IMR-90 (cell line): ENCODE measurements around the gene LRP5. TPM values are rescaled to one million over a fixed set of nuclear protein-coding genes. Genes with fewer than 3 reads are reported as not detected.

ENCODE experiments used
- ATAC-seq: fragments of 200-7000 bp; cut with Tn5 transposase; 2 replicates; pipeline ENCODE4 v1.9.1; 2020; ENCODE audit warnings: low read depth, mild to moderate bottlenecking, moderate library complexity
- BruUV-seq: library from RNA; stranded (reverse); fragments of 400-500 nt; replicated peaks from 2 replicates; lab custom pipeline; 2021; lab: Mats Ljungman, UMichigan
- CTCF ChIA-PET: fragments of 300-600 bp; formaldehyde crosslinking; extraction: SDS; loops from one replicate; lab custom pipeline; 2021; ENCODE audit warnings: antibody characterized with exemption; lab: Yijun Ruan, JAX
- POLR2A ChIA-PET: fragments of 300-600 bp; sonication (Branson Sonifier 250); formaldehyde crosslinking; loops from one replicate; lab custom pipeline; 2022; ENCODE audit warnings: antibody characterized with exemption; ENCODE audit not compliant: unreplicated experiment; lab: Charles Lee
- DNase-seq: peaks from one replicate; pipeline ENCODE4 v3.0.0; 2013
- H2AFZ ChIP-seq: replicated peaks from 2 replicates; pipeline ENCODE3; 2013; ENCODE audit warnings: low read length, mild to moderate bottlenecking; ENCODE audit not compliant: poor library complexity
- H2AK5ac ChIP-seq: 2 replicates; pipeline ENCODE4 v1.6.1; 2013; ENCODE audit warnings: low read depth, low read length, inconsistent platforms
- H2AK9ac ChIP-seq: replicated peaks from 2 replicates; pipeline ENCODE3; 2013; ENCODE audit warnings: mild to moderate bottlenecking, low read depth, low read length, moderate library complexity; ENCODE audit not compliant: poor library complexity
- H2BK120ac ChIP-seq: 2 replicates; pipeline ENCODE4 v1.6.1; 2013; ENCODE audit warnings: low read depth, low read length, inconsistent platforms
- H2BK15ac ChIP-seq: 3 replicates; pipeline ENCODE4 v1.6.1; 2013; ENCODE audit warnings: low read depth, low read length, inconsistent platforms
- H2BK20ac ChIP-seq: 2 replicates; pipeline ENCODE4 v1.6.1; 2013; ENCODE audit warnings: low read depth, mild to moderate bottlenecking, inconsistent platforms, low read length, moderate library complexity
- H2BK5ac ChIP-seq: 2 replicates; pipeline ENCODE4 v1.6.1; 2013; ENCODE audit warnings: mild to moderate bottlenecking, low read depth, low read length, inconsistent platforms; ENCODE audit not compliant: poor library complexity, severe bottlenecking
- H3K14ac ChIP-seq: replicated peaks from 2 replicates; pipeline ENCODE4 v1.6.1; 2013; ENCODE audit warnings: low read depth, low read length, inconsistent platforms
- H3K18ac ChIP-seq: 2 replicates; pipeline ENCODE4 v1.6.1; 2013; ENCODE audit warnings: low read depth, low read length, control low read depth
- H3K23ac ChIP-seq: 2 replicates; pipeline ENCODE4 v1.6.1; 2013; ENCODE audit warnings: low read depth, low read length, inconsistent platforms
- H3K27ac ChIP-seq: 2 replicates; pipeline ENCODE4 v1.5.1; 2013; ENCODE audit warnings: mild to moderate bottlenecking, control low read depth, low read length; ENCODE audit not compliant: insufficient read depth
- H3K27me3 ChIP-seq: 2 replicates; pipeline ENCODE4 v1.6.1; 2013; ENCODE audit warnings: low read length; ENCODE audit not compliant: control insufficient read depth, insufficient read depth
- H3K36me3 ChIP-seq: 2 replicates; pipeline ENCODE4 v1.6.1; 2013; ENCODE audit warnings: low read length, mixed read lengths; ENCODE audit not compliant: control insufficient read depth, insufficient read depth
- H3K4ac ChIP-seq: 2 replicates; pipeline ENCODE4 v1.6.1; 2013; ENCODE audit warnings: low read depth, low read length, inconsistent platforms
- H3K4me1 ChIP-seq: 2 replicates; pipeline ENCODE4 v1.6.1; 2013; ENCODE audit warnings: low read length, mixed read lengths; ENCODE audit not compliant: control insufficient read depth, insufficient read depth
- H3K4me2 ChIP-seq: 2 replicates; pipeline ENCODE4 v1.6.1; 2013; ENCODE audit warnings: low read depth, mild to moderate bottlenecking, control low read depth, low read length, moderate library complexity
- H3K4me3 ChIP-seq: 2 replicates; pipeline ENCODE4 v1.5.1; 2013; ENCODE audit warnings: low read depth, mild to moderate bottlenecking, control low read depth, low read length, moderate library complexity; ENCODE audit not compliant: insufficient read depth
- H3K56ac ChIP-seq: 2 replicates; pipeline ENCODE4 v1.6.1; 2013; ENCODE audit warnings: low read length, inconsistent platforms; ENCODE audit not compliant: insufficient read depth; ENCODE audit errors: extremely low read depth
- H3K79me1 ChIP-seq, 2 experiments: 2 replicates each; pipeline ENCODE4 v1.6.1; 2013; ENCODE audit warnings: low read length in 2 of 2, inconsistent platforms in 1 of 2, low read depth in 1 of 2
- H3K9ac ChIP-seq: 2 replicates; pipeline ENCODE4 v1.6.1; 2013; ENCODE audit warnings: low read depth, low read length, control low read depth
- H3K9me1 ChIP-seq: 2 replicates; pipeline ENCODE4 v1.6.1; 2013; ENCODE audit warnings: low read length, inconsistent platforms; ENCODE audit not compliant: insufficient read depth
- H3K9me3 ChIP-seq: 2 replicates; pipeline ENCODE4 v1.6.1; 2013; ENCODE audit warnings: low read length; ENCODE audit not compliant: control insufficient read depth, insufficient read depth
- H4K20me1 ChIP-seq: 2 replicates; pipeline ENCODE4 v1.6.1; 2013; ENCODE audit warnings: low read length, inconsistent platforms; ENCODE audit not compliant: insufficient read depth
- H4K5ac ChIP-seq: 2 replicates; pipeline ENCODE4 v1.6.1; 2013; ENCODE audit warnings: mild to moderate bottlenecking, low read depth, low read length, control low read depth
- H4K8ac ChIP-seq, 2 experiments: 2 replicates each; pipeline ENCODE4 v1.6.1; 2013; ENCODE audit warnings: low read depth in 2 of 2, low read length in 2 of 2, control low read depth in 1 of 2, inconsistent platforms in 1 of 2
- H4K91ac ChIP-seq: 2 replicates; pipeline ENCODE4 v1.6.1; 2013; ENCODE audit warnings: low read depth, low read length, inconsistent platforms; ENCODE audit not compliant: insufficient read depth
- MXI1 ChIP-seq: IDR thresholded peaks from 2 replicates; pipeline ENCODE4 v1.6.1; 2012; ENCODE audit warnings: low read depth, mild to moderate bottlenecking, low read length, moderate library complexity, borderline replicate concordance
- WGBS, 2 experiments: methylation state at CpG; one replicate each; pipeline versions ENCODE4 v1.1.5 to v1.1.7; 2013; ENCODE audit warnings: missing lambda C conversion rate in 2 of 2; ENCODE audit not compliant: insufficient read length in 1 of 2; ENCODE audit errors: extremely low coverage in 2 of 2; 5-methylcytosine and 5-hydroxymethylcytosine counted together
- dilution Hi-C: fragments of 300-500 bp; cut with HindIII; formaldehyde crosslinking; loops from one replicate; pipeline ENCODE4 v1.14.3; 2018; ENCODE audit warnings: low sequenced_read_pairs; ENCODE audit not compliant: unreplicated experiment
- in situ Hi-C: fragments of 300-500 bp; cut with MboI; formaldehyde crosslinking; loops from 3 replicates; pipeline ENCODE4 v1.14.3; 2019; ENCODE audit warnings: low sequenced_read_pairs, inconsistent platforms, mixed read lengths
- intact Hi-C: fragments of 100-400 bp; cut with micrococcal nuclease; formaldehyde crosslinking; loops from 2 replicates; pipeline ENCODE4 v1.10.0; 2022
- polyA plus RNA-seq, 3 experiments: library from polyadenylated mRNA; depleted of rRNA; stranded (reverse); fragments of >200 nt; gene quantifications; 2 replicates each; pipeline ENCODE4 v1.2.3, GENCODE V29; 2012; ENCODE audit warnings: low replicate concordance in 1 of 3
- total RNA-seq: library from RNA; depleted of rRNA; stranded (reverse); fragments of >200 nt; gene quantifications from 2 replicates; pipeline ENCODE4 v1.2.3, GENCODE V29; 2012
- TF ChIP-seq, protein P1 (sequence below): fragments of 150-350 bp; IDR thresholded peaks from 2 replicates; pipeline ENCODE4 v1.6.1; 2017; ENCODE audit warnings: mild to moderate bottlenecking, antibody characterized with exemption, low read length, low read depth

LRP5 gene
- total and polyA plus RNA-seq, 2 of the 4 experiments (the other 2 are of a cell fraction), result 10.4 to 15.0 TPM

DNA sequence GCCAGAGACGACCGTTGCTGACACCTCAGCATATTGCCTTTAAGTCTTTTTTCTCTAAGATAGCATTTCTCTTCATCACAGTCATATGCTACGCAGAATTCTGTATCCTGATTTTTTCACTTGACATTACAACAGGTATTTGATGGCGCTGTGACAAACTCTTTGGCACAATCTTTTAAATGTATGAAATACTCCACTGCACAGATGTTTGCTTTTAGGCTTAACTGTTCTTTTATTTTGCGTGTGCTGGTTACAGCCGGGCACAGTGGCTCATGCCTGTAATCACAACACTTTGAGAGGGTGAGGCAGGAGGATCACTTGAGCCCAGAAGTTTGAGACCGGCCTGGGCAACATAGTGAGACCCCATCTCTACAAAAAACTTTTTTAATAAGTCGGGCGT is 96.1 kb downstream of the LRP5 start:
- Histone ChIP-seq H2AK5ac (no peak overlapping the region), H3K9ac (no peak overlapping the region), H2AFZ (no peak overlapping the region), H3K23ac (no peak overlapping the region), H2BK15ac (no peak overlapping the region), H4K91ac (no peak overlapping the region), H3K27me3 (no peaks in the 10 kb centered on the region), H2BK20ac (no peak overlapping the region), H4K5ac (no peak overlapping the region), H3K14ac (no peak overlapping the region), H2BK5ac (no peak overlapping the region), H3K79me1 (no peaks in the 10 kb centered on the region), H3K4me2 (no peak overlapping the region), H3K9me3 (no peaks in the 10 kb centered on the region), H2AK9ac (no peak overlapping the region), H3K27ac (no peak overlapping the region), H3K4me1 (no peaks in the 10 kb centered on the region), H4K20me1 (no peaks in the 10 kb centered on the region; the same call in 1 of the 2 replicates), H3K36me3 (peaks cover 57% of the 10 kb centered on the region), H3K18ac (no peak overlapping the region), H3K4ac (no peak overlapping the region), H3K56ac (no peak overlapping the region), H3K4me3 (no peak overlapping the region), H3K9me1 (peaks cover 3% of the 10 kb centered on the region; the same call in 1 of the 2 replicates), H2BK120ac (no peak overlapping the region), H4K8ac (no peak overlapping the region)
- no TSS peak for BruUV-seq
- intact Hi-C loops, result no loop called here
- no peak for DNase-seq
- in situ Hi-C loops, result no loop called here
- WGBS, 2 experiments, result 100% methylated on average over 2 of the region's 9 CpGs; no CpG with 5 or more reads in 1 of the 2 experiments
- POLR2A ChIA-PET, result no interaction called here
- CTCF ChIA-PET, result no interaction called here
- TF ChIP-seq, protein P1, sequence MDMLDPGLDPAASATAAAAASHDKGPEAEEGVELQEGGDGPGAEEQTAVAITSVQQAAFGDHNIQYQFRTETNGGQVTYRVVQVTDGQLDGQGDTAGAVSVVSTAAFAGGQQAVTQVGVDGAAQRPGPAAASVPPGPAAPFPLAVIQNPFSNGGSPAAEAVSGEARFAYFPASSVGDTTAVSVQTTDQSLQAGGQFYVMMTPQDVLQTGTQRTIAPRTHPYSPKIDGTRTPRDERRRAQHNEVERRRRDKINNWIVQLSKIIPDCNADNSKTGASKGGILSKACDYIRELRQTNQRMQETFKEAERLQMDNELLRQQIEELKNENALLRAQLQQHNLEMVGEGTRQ, result no peak
- TF ChIP-seq MXI1, result no peak
- ATAC-seq, result no peak
- dilution Hi-C loops, result no loop called here
